Measurements from ENCODE around the gene TAB3.

TAB3 gene

DNA sequence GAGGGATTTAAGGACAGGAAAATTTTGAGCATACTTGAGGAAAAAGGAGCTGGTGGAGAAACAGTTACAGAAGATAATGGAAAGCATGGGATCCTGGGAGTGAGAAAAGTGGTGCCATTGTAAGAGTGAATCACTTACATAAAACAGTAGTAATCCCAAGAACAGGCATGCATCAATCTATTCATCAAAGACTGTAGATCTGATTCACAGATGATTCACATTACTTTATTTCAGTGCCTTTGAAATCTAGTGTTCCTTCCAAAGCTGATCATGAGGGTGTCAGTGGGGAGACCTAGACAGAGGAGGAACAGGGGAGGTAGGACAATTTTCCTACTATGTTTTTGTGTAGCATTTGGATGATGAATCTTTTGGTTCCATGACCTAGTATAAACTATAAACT lies 102.7 kb downstream of the TAB3 start:
- Histone ChIP-seq H3K4me3 (no peak overlapping the region), H3K27ac (no peak overlapping the region)
- no peak for DNase-seq (ENCODE audit: low spot score)
- TF ChIP-seq CTCF (IDR thresholded peaks at IDR 0.05), result no peak

DNA sequence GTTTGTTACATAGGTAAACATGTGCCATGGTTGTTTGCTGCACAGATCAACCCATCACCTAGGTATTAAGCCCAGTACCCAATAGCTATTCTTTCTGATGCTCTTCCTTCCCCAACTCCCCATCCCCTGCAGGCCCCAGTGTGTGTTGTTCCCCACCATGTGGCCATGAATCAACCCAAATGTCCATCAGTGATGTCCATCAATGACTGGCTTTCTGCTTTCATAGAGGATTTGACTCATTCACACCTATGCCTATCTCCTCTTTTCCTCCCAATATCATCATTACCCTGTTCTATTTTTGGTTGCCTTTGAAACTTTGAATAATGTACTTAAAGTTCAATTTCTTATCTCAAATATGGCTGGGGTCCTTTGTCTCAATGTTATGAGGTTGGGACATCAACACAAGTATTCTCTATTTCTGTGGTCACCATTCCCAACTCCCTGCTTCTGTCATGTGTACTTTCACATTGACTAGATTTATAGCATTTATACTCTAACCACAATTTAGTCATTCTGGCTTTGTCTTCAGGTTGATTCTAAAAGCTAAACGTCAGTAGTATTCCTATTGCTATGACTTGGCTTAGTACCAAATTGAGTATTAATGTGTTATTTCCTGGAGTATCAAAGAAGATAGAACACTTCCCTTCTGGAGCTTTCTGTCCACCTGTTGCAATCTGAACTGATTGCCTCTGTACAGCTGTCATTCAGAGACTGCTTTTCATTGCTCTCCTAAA lies 107.2 kb downstream of the TAB3 start:
- DNase-seq (ENCODE audit: low spot score), result no peak
- H3K4me3 ChIP-seq, result no peak overlapping the region
- no peak for TF ChIP-seq CTCF (IDR thresholded peaks at IDR 0.05)
- H3K27ac ChIP-seq, result no peak overlapping the region

- DNase-seq (ENCODE audit: low spot score), result no peak
- Histone ChIP-seq H3K4me3 (no peak overlapping the region), H3K27ac (no peak overlapping the region)
- no peak for TF ChIP-seq CTCF (IDR thresholded peaks at IDR 0.05)
These were observed 109.5 kb downstream of the TAB3 start for GRCh38 chrX:30779453-30780030.

DNA sequence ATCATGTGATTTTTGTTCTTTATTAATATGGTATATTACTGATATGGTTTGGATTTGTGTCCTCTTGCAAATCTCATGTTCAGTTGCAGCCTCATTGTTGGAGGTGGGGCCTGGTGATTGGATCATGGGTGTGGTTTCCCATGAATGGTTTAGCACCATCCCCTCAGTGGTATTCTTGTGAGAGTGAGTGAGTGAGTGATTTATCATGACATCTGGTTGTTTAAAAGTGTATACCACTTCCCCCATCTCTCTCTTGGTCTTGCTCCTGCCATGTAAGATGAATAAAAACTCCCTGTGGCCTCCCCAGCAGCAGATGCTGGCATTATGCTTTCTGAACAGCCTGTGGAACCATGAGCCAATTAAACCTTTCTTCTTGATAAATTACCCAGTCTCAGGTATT lies 111.5 kb downstream of the TAB3 start:
- H3K27ac ChIP-seq, result no peak overlapping the region
- no peak for DNase-seq (ENCODE audit: low spot score)
- no peak overlapping the region for H3K4me3 ChIP-seq
- no peak for TF ChIP-seq CTCF (IDR thresholded peaks at IDR 0.05)
